ENCODE measurements around the gene SPEM1.

The SPEM1 gene

GRCh38 chr17:7388856-7389255 lies 31.3 kb upstream of the SPEM1 start:
- TF ChIP-seq CTCF (conservative IDR thresholded peaks at IDR 0.05; ENCODE audit: low read depth): no peak
- peak overlapping the region; percentile 50 for H3K27ac ChIP-seq
- no peak for DNase-seq (ENCODE audit: low spot score)
- POLR2A ChIA-PET (ENCODE audit: low non-redundant PET): no interaction called here
- CTCF ChIA-PET: no interaction called here

GRCh38 chr17:7389924-7390910 lies 29.9 kb upstream of the SPEM1 start:
- no peak for TF ChIP-seq CTCF (conservative IDR thresholded peaks at IDR 0.05; ENCODE audit: low read depth)
- DNase-seq (ENCODE audit: low spot score): no peak
- H3K27ac ChIP-seq: peak overlapping the region; percentile 6
- CTCF ChIA-PET: no interaction called here
- POLR2A ChIA-PET (ENCODE audit: low non-redundant PET): interaction anchor here (0.5 kb wide), 1 partner anchor 14 kb away, joined by 3 read pairs; the partner anchor contains the start of gene TMEM256

GRCh38 chr17:7391307-7391706 lies 28.8 kb upstream of the SPEM1 start:
- POLR2A ChIA-PET (ENCODE audit: low non-redundant PET): no interaction called here
- no peak for TF ChIP-seq CTCF (conservative IDR thresholded peaks at IDR 0.05; ENCODE audit: low read depth)
- CTCF ChIA-PET: no interaction called here
- H3K27ac ChIP-seq: 0 out of 2 replicates have a peak overlapping the region, but pooled peaks have one; percentile 4
- DNase-seq (ENCODE audit: low spot score): no peak

- H3K27ac ChIP-seq: peak overlapping the region; percentile 93
- DNase-seq (ENCODE audit: low spot score): no peak
- ChIA-PET CTCF (interaction anchor here (0.7 kb wide), 1 partner anchor 37 kb away, joined by 4 read pairs; no protein-coding TSS in a partner anchor), POLR2A (ENCODE audit: low non-redundant PET) (no interaction called here)
- no peak for TF ChIP-seq CTCF (conservative IDR thresholded peaks at IDR 0.05; ENCODE audit: low read depth)
These were observed 27.2 kb upstream of the SPEM1 start for GRCh38 chr17:7392696-7393612.

GRCh38 chr17:7393613-7394451 lies 26.3 kb upstream of the SPEM1 start:
- DNase-seq (ENCODE audit: low spot score): peak; percentile 57
- POLR2A ChIA-PET (ENCODE audit: low non-redundant PET): interaction anchor here (0.6 to 1.3 kb wide), 4 partner anchors 10 to 42 kb away, joined by 3 to 13 read pairs (median 4); partner anchors contain the start of genes TMEM256 and TMEM95
- CTCF ChIA-PET: interaction anchor here (0.7 to 2.3 kb wide), 3 partner anchors 32 to 43 kb away, joined by 3 to 7 read pairs (median 4); no protein-coding TSS in a partner anchor
- H3K27ac ChIP-seq: peak overlapping the region; percentile 93
- no peak for TF ChIP-seq CTCF (conservative IDR thresholded peaks at IDR 0.05; ENCODE audit: low read depth)
